Liver (tissue), 9 donors: ENCODE data around the gene CHCHD1. TPM values are rescaled to one million over a fixed set of nuclear protein-coding genes. Genes with fewer than 3 reads are reported as not detected.

Experiments used
- DNase-seq: peaks from one replicate; pipeline ENCODE4 v3.0.0-alpha.2; 2017; ENCODE audit warnings: low spot score
- H3K27ac ChIP-seq, 2 donors: one replicate each; pipeline ENCODE4 v1.7.0; 2013; ENCODE audit warnings: inconsistent platforms in 2 of 2, low read length in 2 of 2, control low read depth in 1 of 2, low read depth in 1 of 2, mild to moderate bottlenecking in 1 of 2
- H3K27me3 ChIP-seq, 4 donors: one replicate each; pipeline versions ENCODE4 v1.6.1 to v1.7.0; 2013; ENCODE audit warnings: low read length in 3 of 4, inconsistent platforms in 1 of 4, mild to moderate bottlenecking in 1 of 4, moderate library complexity in 1 of 4; ENCODE audit not compliant: control insufficient read depth in 4 of 4, insufficient read depth in 4 of 4
- H3K36me3 ChIP-seq, 4 donors: one replicate each; pipeline versions ENCODE4 v1.6.1 to v1.7.0; 2013; ENCODE audit warnings: low read length in 3 of 4, mild to moderate bottlenecking in 3 of 4, low read depth in 1 of 4, moderate library complexity in 1 of 4; ENCODE audit not compliant: control insufficient read depth in 4 of 4, insufficient read depth in 3 of 4
- H3K4me1 ChIP-seq, 4 donors: one replicate each; pipeline versions ENCODE4 v1.6.1 to v1.7.0; 2013; ENCODE audit warnings: low read length in 3 of 4, mild to moderate bottlenecking in 3 of 4, moderate library complexity in 1 of 4; ENCODE audit not compliant: control insufficient read depth in 4 of 4, insufficient read depth in 4 of 4
- H3K4me3 ChIP-seq, 3 donors: one replicate each; pipeline versions ENCODE4 v1.6.1 to v1.7.0; 2013; ENCODE audit warnings: low read length in 3 of 3, control low read depth in 1 of 3, low read depth in 1 of 3, mild to moderate bottlenecking in 1 of 3
- H3K9ac ChIP-seq, 2 donors: one replicate each; pipeline ENCODE4 v1.7.0; 2013; ENCODE audit warnings: low read length in 2 of 2, mild to moderate bottlenecking in 2 of 2, moderate library complexity in 2 of 2, control low read depth in 1 of 2, low read depth in 1 of 2
- H3K9me3 ChIP-seq, 4 donors: one replicate each; pipeline versions ENCODE4 v1.6.1 to v1.7.0; 2013; ENCODE audit warnings: low read length in 3 of 4; ENCODE audit not compliant: control insufficient read depth in 4 of 4
- ATF3 ChIP-seq: IDR thresholded peaks from 2 replicates; pipeline ENCODE4 v1.6.1; 2016; ENCODE audit warnings: antibody characterized with exemption
- CTCF ChIP-seq: fragments of 150-350 bp; IDR thresholded peaks from 2 replicates; pipeline ENCODE4 v1.5.1; 2017; ENCODE audit warnings: improper control_type of control experiment, low read depth, low read length; ENCODE audit not compliant: missing input control
- FOXA1 ChIP-seq: IDR thresholded peaks from 2 replicates; pipeline ENCODE4 v1.6.1; 2016; ENCODE audit warnings: antibody characterized with exemption
- FOXA2 ChIP-seq: IDR thresholded peaks from 2 replicates; pipeline ENCODE4 v1.6.1; 2016; ENCODE audit warnings: antibody characterized with exemption
- GABPA ChIP-seq, 2 donors: IDR thresholded peaks in 1 of 2; conservative IDR thresholded peaks in 1 of 2; 2 replicates each; pipeline ENCODE4 v1.6.1; 2016; ENCODE audit warnings: antibody characterized with exemption in 2 of 2, mild to moderate bottlenecking in 1 of 2, moderate library complexity in 1 of 2
- HNF4A ChIP-seq, 2 donors: conservative IDR thresholded peaks; 2 replicates each; pipeline ENCODE4 v1.6.1; 2016; ENCODE audit warnings: antibody characterized with exemption in 2 of 2, mild to moderate bottlenecking in 2 of 2
- HNF4G ChIP-seq: IDR thresholded peaks from 2 replicates; pipeline ENCODE4 v1.6.1; 2016; ENCODE audit warnings: antibody characterized with exemption
- JUND ChIP-seq, 2 donors: IDR thresholded peaks; 2 replicates each; pipeline ENCODE4 v1.6.1; 2016; ENCODE audit warnings: antibody characterized with exemption in 2 of 2
- MAX ChIP-seq: IDR thresholded peaks from 2 replicates; pipeline ENCODE4 v1.6.1; 2016; ENCODE audit warnings: antibody characterized with exemption
- NR2F2 ChIP-seq: IDR thresholded peaks from 2 replicates; pipeline ENCODE4 v1.6.1; 2016; ENCODE audit warnings: antibody characterized with exemption
- RAD21 ChIP-seq, 2 donors: IDR thresholded peaks; 2 replicates each; pipeline ENCODE4 v1.6.1; 2016; ENCODE audit warnings: antibody characterized with exemption in 2 of 2, mild to moderate bottlenecking in 2 of 2
- REST ChIP-seq: IDR thresholded peaks from 2 replicates; pipeline ENCODE4 v1.6.1; 2016; ENCODE audit warnings: antibody characterized with exemption, mild to moderate bottlenecking
- RXRA ChIP-seq, 2 donors: IDR thresholded peaks; 2 replicates each; pipeline ENCODE4 v1.6.1; 2017 to 2018; ENCODE audit warnings: antibody characterized with exemption in 2 of 2, mild to moderate bottlenecking in 1 of 2
- SP1 ChIP-seq: IDR thresholded peaks from 2 replicates; pipeline ENCODE4 v1.6.1; 2018; ENCODE audit warnings: antibody characterized with exemption, mild to moderate bottlenecking
- TAF1 ChIP-seq: conservative IDR thresholded peaks from 2 replicates; pipeline ENCODE4 v1.6.1; 2016; ENCODE audit warnings: antibody characterized with exemption, mild to moderate bottlenecking
- YY1 ChIP-seq: IDR thresholded peaks from 2 replicates; pipeline ENCODE4 v1.6.1; 2016; ENCODE audit warnings: antibody characterized with exemption, mild to moderate bottlenecking
- ZBTB33 ChIP-seq: IDR thresholded peaks from 2 replicates; pipeline ENCODE4 v1.6.1; 2016; ENCODE audit warnings: antibody characterized with exemption
- WGBS: extraction: QIAGEN DNeasy Blood & Tissue Kit; methylation state at CpG from one replicate; pipeline ENCODE4 v1.1.7; 2013; 5-methylcytosine and 5-hydroxymethylcytosine counted together
- polyA plus RNA-seq, 2 donors: library from polyadenylated mRNA; stranded (reverse) in 1 of 2; unstranded in 1 of 2; fragments of 200-250 nt in 1 of 2; fragments of >200 nt in 1 of 2; fragmentation: Nextera tagmentation in 1 of 2; extraction: Ambion mirVana in 1 of 2; gene quantifications; one replicate each; pipeline versions ENCODE4 v1.2.1 to v1.2.3, GENCODE V29; 2013 to 2015
- total RNA-seq, 2 donors: library from RNA; depleted of rRNA; stranded (reverse); fragments of >200 nt; gene quantifications; one replicate each; pipeline ENCODE4 v1.2.3, GENCODE V29; 2014
- donor health status: healthy.
- donor health status: healthy.
- donor health status: healthy.
- donor health status: healthy.
- donor health status: healthy.

CHCHD1 gene
- total and polyA plus RNA-seq, 4 donors = 7.6 to 47.4 (median 23.1) TPM

GRCh38 chr10:73765066-73765465 lies 16.8 kb upstream of the CHCHD1 start (continued):
- TF ChIP-seq REST = no peak

- no peak overlapping the region for H3K4me3 ChIP-seq
- H3K9me3 ChIP-seq = no peaks in the 10 kb centered on the region
- no peak for TF ChIP-seq RAD21 (IDR thresholded peaks at IDR 0.05)
- no peak for TF ChIP-seq SP1
- no peak for TF ChIP-seq ATF3
- TF ChIP-seq YY1 = no peak
- no peak for TF ChIP-seq TAF1
- H3K4me1 ChIP-seq = peaks cover 6 to 20% (median 14%) of the 10 kb centered on the region in 4 donors
- 89% methylated on average over 11 of the region's 11 CpGs for WGBS
- no peak overlapping the region for H3K27ac ChIP-seq
- H3K27me3 ChIP-seq = no peaks in the 10 kb centered on the region
- peaks cover 22 to 71% (median 57%) of the 10 kb centered on the region in 4 donors for H3K36me3 ChIP-seq
- DNase-seq = no peak
- no peak overlapping the region for H3K9ac ChIP-seq
Measured at GRCh38 chr10:73768881-73769280, 13.0 kb upstream of the CHCHD1 start.

- H3K27ac ChIP-seq = no peak overlapping the region
- H3K4me1 ChIP-seq = peaks cover 6 to 24% (median 18%) of the 10 kb centered on the region in 4 donors
- DNase-seq = no peak
- H3K9ac ChIP-seq = no peak overlapping the region
- TF ChIP-seq FOXA2 (no peak), NR2F2 (no peak), TAF1 (no peak), HNF4G (no peak), ATF3 (no peak), SP1 (no peak), FOXA1 (no peak), REST (no peak), JUND (IDR thresholded peaks at IDR 0.05) (no peak), GABPA (IDR thresholded peaks at IDR 0.05 in 1 of 2, conservative IDR thresholded peaks at IDR 0.05 in 1 of 2) (no peak), RXRA (IDR thresholded peaks at IDR 0.05) (no peak), YY1 (no peak), HNF4A (conservative IDR thresholded peaks at IDR 0.05) (no peak), ZBTB33 (no peak), CTCF (no peak), MAX (no peak)
- H3K4me3 ChIP-seq = no peak overlapping the region
- H3K36me3 ChIP-seq = peaks cover 21 to 68% (median 54%) of the 10 kb centered on the region in 4 donors
- no peaks in the 10 kb centered on the region for H3K9me3 ChIP-seq
- no peaks in the 10 kb centered on the region for H3K27me3 ChIP-seq
- 95% methylated on average over 5 of the region's 5 CpGs for WGBS
Measured at GRCh38 chr10:73769396-73769795, 12.5 kb upstream of the CHCHD1 start.
